H1 (cell line): ENCODE measurements around the gene TNFRSF14. TPM values are rescaled to one million over a fixed set of nuclear protein-coding genes. Genes with fewer than 3 reads are reported as not detected.

Source experiments
- BRCA1 ChIP-seq: IDR thresholded peaks from 2 replicates; pipeline ENCODE4 v1.6.1; 2012; ENCODE audit warnings: low read depth, low read length, improper control_type of control experiment
- CBX8 ChIP-seq: fragments of 300-800, 300-1000 bp; sonication (generic); IDR thresholded peaks from 2 replicates; pipeline ENCODE4 v1.7.1; 2016; ENCODE audit warnings: low read depth, low read length, borderline replicate concordance
- CHD2 ChIP-seq: IDR thresholded peaks from 2 replicates; pipeline ENCODE4 v1.6.1; 2012; ENCODE audit warnings: low read length, improper control_type of control experiment
- EP300 ChIP-seq, 2 experiments: IDR thresholded peaks; 1 replicate in 1 of 2; 2 replicates in 1 of 2; pipeline ENCODE4 v1.6.1; 2011 to 2012; ENCODE audit warnings: low read depth in 2 of 2, low read length in 2 of 2, mild to moderate bottlenecking in 2 of 2, borderline replicate concordance in 1 of 2, inconsistent platforms in 1 of 2, moderate library complexity in 1 of 2
- HDAC2 ChIP-seq, 2 experiments: fragments of 300-600 bp in 1 of 2; sonication (generic) in 1 of 2; IDR thresholded peaks; 2 replicates each; pipeline ENCODE4 v1.6.1; 2011 to 2012; ENCODE audit warnings: low read depth in 2 of 2, low read length in 2 of 2, mild to moderate bottlenecking in 2 of 2, moderate library complexity in 2 of 2, borderline replicate concordance in 1 of 2, inconsistent platforms in 1 of 2
- JUN ChIP-seq: IDR thresholded peaks from 2 replicates; pipeline ENCODE4 v1.6.1; 2011; ENCODE audit warnings: low read depth, mild to moderate bottlenecking, improper control_type of control experiment, low read length
- KDM4A ChIP-seq: IDR thresholded peaks from one replicate; pipeline ENCODE4 v1.7.1; 2012; ENCODE audit warnings: low read depth, mild to moderate bottlenecking, moderate library complexity, low read length, inconsistent platforms; ENCODE audit not compliant: severe bottlenecking
- NRF1 ChIP-seq: IDR thresholded peaks from 2 replicates; pipeline ENCODE4 v1.6.1; 2011; ENCODE audit warnings: mild to moderate bottlenecking, low read depth, low read length, improper control_type of control experiment
- POLR2A ChIP-seq, 2 experiments: IDR thresholded peaks; 1 replicate in 1 of 2; 2 replicates in 1 of 2; pipeline ENCODE4 v1.6.1; 2011; ENCODE audit warnings: low read depth in 2 of 2, low read length in 2 of 2, mild to moderate bottlenecking in 2 of 2; ENCODE audit errors: control extremely low read depth in 1 of 2
- SIN3A ChIP-seq, 2 experiments: IDR thresholded peaks in 1 of 2; conservative IDR thresholded peaks in 1 of 2; 2 replicates each; pipeline ENCODE4 v1.6.1; 2011 to 2012; ENCODE audit warnings: low read length in 2 of 2, improper control_type of control experiment in 1 of 2, low read depth in 1 of 2, mild to moderate bottlenecking in 1 of 2
- SIX5 ChIP-seq: IDR thresholded peaks from 2 replicates; pipeline ENCODE4 v1.6.1; 2011; ENCODE audit warnings: mild to moderate bottlenecking, low read depth, low read length
- TAF7 ChIP-seq: optimal IDR thresholded peaks from 2 replicates; pipeline ENCODE3; 2011; ENCODE audit warnings: low read depth, mild to moderate bottlenecking, inconsistent platforms, low read length, moderate library complexity, borderline replicate concordance
- TBP ChIP-seq: IDR thresholded peaks from 2 replicates; pipeline ENCODE4 v1.6.1; 2011; ENCODE audit warnings: low read depth, low read length, improper control_type of control experiment
- TCF12 ChIP-seq: IDR thresholded peaks from 2 replicates; pipeline ENCODE4 v1.6.1; 2011; ENCODE audit warnings: low read depth, mild to moderate bottlenecking, low read length
- TEAD4 ChIP-seq: IDR thresholded peaks from 2 replicates; pipeline ENCODE4 v1.6.1; 2012; ENCODE audit warnings: low read depth, low read length, inconsistent platforms, mixed read lengths
- YY1 ChIP-seq: IDR thresholded peaks from 2 replicates; pipeline ENCODE4 v1.6.1; 2011; ENCODE audit warnings: low read depth, mild to moderate bottlenecking, low read length
- polyA plus RNA-seq, 7 experiments: library from polyadenylated mRNA; depleted of rRNA in 3 of 7; stranded (reverse) in 5 of 7; unstranded in 2 of 7; fragments of >200 nt in 5 of 7; fragments of 200-250 nt in 2 of 7; gene quantifications; 1 replicate in 5 of 7; 2 replicates in 1 of 7; 4 replicates in 1 of 7; pipeline versions ENCODE4 v1.2.1 to v1.2.3, GENCODE V29; 2011 to 2013; ENCODE audit warnings: missing spikeins in 2 of 7, mixed read lengths in 2 of 7
- total RNA-seq: library from RNA; stranded (reverse); fragmentation: NEBNext Ultra II Directional; extraction: Animal tissue kit (Norgen Biotek cat#: 25700); gene quantifications from 2 replicates; pipeline ENCODE4 v1.2.1, GENCODE V29; 2021
- TF ChIP-seq, protein P1 (sequence below): IDR thresholded peaks from 2 replicates; pipeline ENCODE4 v1.6.1; 2012; ENCODE audit warnings: inconsistent platforms
- TF ChIP-seq, protein P2 (sequence below), 3 experiments: IDR thresholded peaks; 1 replicate in 2 of 3; 2 replicates in 1 of 3; pipeline versions ENCODE4 v1.5.1 to v1.6.1; 2011; ENCODE audit warnings: low read length in 3 of 3, mild to moderate bottlenecking in 3 of 3, inconsistent platforms in 2 of 3, low read depth in 1 of 3, moderate library complexity in 1 of 3; ENCODE audit not compliant: insufficient read depth in 1 of 3; ENCODE audit errors: control extremely low read depth in 1 of 3

TNFRSF14 gene
- total and polyA plus RNA-seq, 2 of the 8 experiments (the other 6 are each of a cell fraction or from before 2014, with no cell fraction given) = 0.36 to 0.50 TPM

DNA sequence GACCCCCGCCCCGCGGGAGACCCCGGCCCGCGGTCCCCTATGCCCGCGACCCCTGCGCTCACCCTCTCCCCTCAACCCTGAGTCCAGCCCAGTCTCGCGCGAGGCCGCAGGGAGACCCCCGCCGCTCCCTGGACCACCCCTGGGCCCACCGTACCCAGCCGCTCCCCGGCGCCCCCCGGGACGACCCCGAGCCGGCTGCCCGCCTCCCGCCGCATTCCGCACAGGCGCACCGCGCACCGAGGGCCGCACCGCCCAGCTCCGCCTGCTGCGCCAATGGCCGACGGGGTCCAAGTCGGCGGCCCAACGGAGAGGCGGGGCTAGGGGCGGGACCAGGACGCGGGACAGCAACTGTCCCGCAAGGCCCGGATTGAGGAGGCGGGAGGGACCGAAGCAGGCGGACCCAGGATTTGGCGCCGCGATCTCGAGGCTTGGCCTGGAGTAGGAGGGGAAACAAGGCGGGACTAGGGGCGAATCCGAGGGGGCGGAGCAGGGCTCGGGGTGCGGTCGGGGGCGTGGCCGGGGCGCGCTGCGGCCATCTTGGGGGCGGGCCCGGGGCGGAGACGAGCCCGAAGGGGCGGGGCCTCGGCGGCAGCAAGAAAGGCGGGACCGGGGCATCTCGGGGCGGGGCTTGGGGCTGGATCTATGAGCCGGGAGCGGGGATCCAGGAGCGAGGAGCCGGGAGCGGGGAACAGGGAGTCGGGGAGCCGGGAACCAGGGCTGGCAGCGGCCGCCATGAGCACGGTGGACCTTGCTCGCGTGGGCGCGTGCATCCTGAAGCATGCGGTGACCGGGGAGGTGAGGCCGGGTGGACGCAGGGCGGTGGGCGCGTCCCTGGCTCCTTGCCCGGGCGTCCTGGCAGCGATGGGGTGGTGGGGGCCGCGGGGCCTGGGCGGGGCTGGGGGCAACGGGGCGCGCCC lies 30.2 kb downstream of the TNFRSF14 start, which contains the start of gene PRXL2B (continued):
- TF ChIP-seq, protein P1, sequence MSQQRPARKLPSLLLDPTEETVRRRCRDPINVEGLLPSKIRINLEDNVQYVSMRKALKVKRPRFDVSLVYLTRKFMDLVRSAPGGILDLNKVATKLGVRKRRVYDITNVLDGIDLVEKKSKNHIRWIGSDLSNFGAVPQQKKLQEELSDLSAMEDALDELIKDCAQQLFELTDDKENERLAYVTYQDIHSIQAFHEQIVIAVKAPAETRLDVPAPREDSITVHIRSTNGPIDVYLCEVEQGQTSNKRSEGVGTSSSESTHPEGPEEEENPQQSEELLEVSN = peak; percentile 90
- TF ChIP-seq, protein P2, sequence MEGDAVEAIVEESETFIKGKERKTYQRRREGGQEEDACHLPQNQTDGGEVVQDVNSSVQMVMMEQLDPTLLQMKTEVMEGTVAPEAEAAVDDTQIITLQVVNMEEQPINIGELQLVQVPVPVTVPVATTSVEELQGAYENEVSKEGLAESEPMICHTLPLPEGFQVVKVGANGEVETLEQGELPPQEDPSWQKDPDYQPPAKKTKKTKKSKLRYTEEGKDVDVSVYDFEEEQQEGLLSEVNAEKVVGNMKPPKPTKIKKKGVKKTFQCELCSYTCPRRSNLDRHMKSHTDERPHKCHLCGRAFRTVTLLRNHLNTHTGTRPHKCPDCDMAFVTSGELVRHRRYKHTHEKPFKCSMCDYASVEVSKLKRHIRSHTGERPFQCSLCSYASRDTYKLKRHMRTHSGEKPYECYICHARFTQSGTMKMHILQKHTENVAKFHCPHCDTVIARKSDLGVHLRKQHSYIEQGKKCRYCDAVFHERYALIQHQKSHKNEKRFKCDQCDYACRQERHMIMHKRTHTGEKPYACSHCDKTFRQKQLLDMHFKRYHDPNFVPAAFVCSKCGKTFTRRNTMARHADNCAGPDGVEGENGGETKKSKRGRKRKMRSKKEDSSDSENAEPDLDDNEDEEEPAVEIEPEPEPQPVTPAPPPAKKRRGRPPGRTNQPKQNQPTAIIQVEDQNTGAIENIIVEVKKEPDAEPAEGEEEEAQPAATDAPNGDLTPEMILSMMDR (IDR thresholded peaks at IDR 0.05; ENCODE audit: control extremely low read depth in 1 of 3, insufficient read depth in 1 of 3, low read depth in 1 of 3, low read length in 3 of 3) = no peak
- TF ChIP-seq JUN = no peak
- peak; percentile 43 for TF ChIP-seq NRF1
- no peak for TF ChIP-seq HDAC2 (IDR thresholded peaks at IDR 0.05; ENCODE audit: borderline replicate concordance in 1 of 2, low read depth in 2 of 2, low read length in 2 of 2)
- TF ChIP-seq TBP = no peak; the same call in 1 of the 2 replicates
- no peak for TF ChIP-seq CBX8
- TF ChIP-seq CHD2 = 0 out of 2 replicates have a peak, but pooled peaks have one; percentile 12
- TF ChIP-seq BRCA1 = no peak
- TF ChIP-seq KDM4A = peak; percentile 83
- peak; percentile 86 for TF ChIP-seq YY1
- TF ChIP-seq TAF7 = peak; percentile 73
- TF ChIP-seq POLR2A (IDR thresholded peaks at IDR 0.05; ENCODE audit: control extremely low read depth in 1 of 2, low read depth in 2 of 2, low read length in 2 of 2) = peak in 1 of 2 experiments; percentile 35; a peak in 1 of 3 replicates
- TF ChIP-seq EP300 (IDR thresholded peaks at IDR 0.05; ENCODE audit: borderline replicate concordance in 1 of 2, low read depth in 2 of 2, low read length in 2 of 2) = peak in 1 of 2 experiments; percentile 54; a peak in 1 of 3 replicates
- peak; percentile 30; the same call in 1 of the 2 replicates for TF ChIP-seq TEAD4
- peak; percentile 12 to 16; a peak in 1 of 4 replicates for TF ChIP-seq SIN3A (conservative IDR thresholded peaks at IDR 0.05 in 1 of 2, IDR thresholded peaks at IDR 0.05 in 1 of 2; ENCODE audit: low read depth in 1 of 2, low read length in 2 of 2)
- TF ChIP-seq SIX5 = no peak
- no peak for TF ChIP-seq TCF12
